SK-N-SH (cell line): ENCODE results near the gene SLC17A9.

Source experiments
- CTCF ChIP-seq: fragments of 200-600 bp; sonication (generic); IDR thresholded peaks from 2 replicates; pipeline ENCODE4 v1.6.1; 2017; ENCODE audit warnings: antibody characterized with exemption, mild to moderate bottlenecking, moderate library complexity
- ELF1 ChIP-seq: IDR thresholded peaks from 2 replicates; pipeline ENCODE4 v1.4.0; 2012
- GABPA ChIP-seq: IDR thresholded peaks from 2 replicates; pipeline ENCODE4 v1.4.0; 2012; ENCODE audit warnings: low read depth, mild to moderate bottlenecking
- RAD21 ChIP-seq: IDR thresholded peaks from 2 replicates; pipeline ENCODE4 v1.6.1; 2012; ENCODE audit warnings: mild to moderate bottlenecking, low read length
- RCOR1 ChIP-seq: fragments of 150-350 bp; IDR thresholded peaks from 2 replicates; pipeline ENCODE4 v1.6.1; 2017; ENCODE audit warnings: antibody characterized with exemption, low read length
- REST ChIP-seq: IDR thresholded peaks from 2 replicates; pipeline ENCODE4 v1.6.1; 2012; ENCODE audit warnings: mild to moderate bottlenecking, low read depth, low read length, moderate library complexity
- RXRA ChIP-seq: IDR thresholded peaks from 2 replicates; pipeline ENCODE4 v1.4.0; 2012; ENCODE audit warnings: low read depth, mild to moderate bottlenecking, borderline replicate concordance
- SMC3 ChIP-seq: IDR thresholded peaks from 2 replicates; pipeline ENCODE4 v1.6.1; 2012; ENCODE audit warnings: low read depth, low read length, improper control_type of control experiment
- YY1 ChIP-seq: IDR thresholded peaks from 2 replicates; pipeline ENCODE4 v1.4.0; 2012; ENCODE audit warnings: low read depth, mild to moderate bottlenecking

GRCh38 chr20:62951143-62951895, 1.2 kb upstream of the SLC17A9 start:
- TF ChIP-seq CTCF (no peak), ELF1 (no peak), SMC3 (no peak), YY1 (no peak), GABPA (no peak), RXRA (no peak), RCOR1 (no peak), RAD21 (no peak), REST (no peak)
